AG04450 (cell line): ENCODE data around the gene SNX1. TPM values are rescaled to one million over a fixed set of nuclear protein-coding genes. Genes with fewer than 3 reads are reported as not detected.
"Not testable (repeated sequence)": the region's sequence is repeated elsewhere in the genome, so short reads cannot be mapped to it uniquely, and the experiment has no call there.

ENCODE experiments used
- CTCF ChIA-PET: fragments of 300-600, 350-600 bp; formaldehyde crosslinking; extraction: SDS; loops from one replicate; lab custom pipeline; 2022; ENCODE audit warnings: antibody characterized with exemption, inconsistent platforms; lab: Charles Lee
- POLR2A ChIA-PET: fragments of 350-600 bp; formaldehyde crosslinking; extraction: SDS; loops from one replicate; lab custom pipeline; 2021; ENCODE audit warnings: antibody characterized with exemption, inconsistent platforms; lab: Yijun Ruan, JAX
- DNase-seq: peaks from one replicate; pipeline ENCODE4 v3.0.0-alpha.2; 2011; ENCODE audit warnings: low read depth, low spot score
- H3K27ac ChIP-seq: one replicate; pipeline ENCODE4 v1.5.1; 2012; ENCODE audit warnings: low read depth, low read length, control low read depth
- H3K27me3 ChIP-seq: one replicate; pipeline ENCODE4 v1.6.0; 2012; ENCODE audit warnings: low read length; ENCODE audit not compliant: control insufficient read depth, insufficient read depth
- H3K4me3 ChIP-seq: 2 replicates; pipeline ENCODE4 v1.5.1; 2011; ENCODE audit warnings: mild to moderate bottlenecking, low read depth, low read length, control low read depth
- H3K9me3 ChIP-seq: 2 replicates; pipeline ENCODE4 v1.5.1; 2012; ENCODE audit warnings: low read length; ENCODE audit not compliant: control insufficient read depth, insufficient read depth
- polyA plus RNA-seq: library from polyadenylated mRNA; depleted of rRNA; stranded (reverse); fragments of >200 nt; gene quantifications from 2 replicates; pipeline ENCODE4 v1.2.3, GENCODE V29; 2011
- TF ChIP-seq, protein P1 (sequence below): IDR thresholded peaks from 2 replicates; pipeline ENCODE4 v1.5.1; 2011; ENCODE audit warnings: low read depth, low read length, control low read depth, inconsistent platforms

SNX1 gene
- polyA plus RNA-seq, 1 experiment: 77.6 TPM

DNA sequence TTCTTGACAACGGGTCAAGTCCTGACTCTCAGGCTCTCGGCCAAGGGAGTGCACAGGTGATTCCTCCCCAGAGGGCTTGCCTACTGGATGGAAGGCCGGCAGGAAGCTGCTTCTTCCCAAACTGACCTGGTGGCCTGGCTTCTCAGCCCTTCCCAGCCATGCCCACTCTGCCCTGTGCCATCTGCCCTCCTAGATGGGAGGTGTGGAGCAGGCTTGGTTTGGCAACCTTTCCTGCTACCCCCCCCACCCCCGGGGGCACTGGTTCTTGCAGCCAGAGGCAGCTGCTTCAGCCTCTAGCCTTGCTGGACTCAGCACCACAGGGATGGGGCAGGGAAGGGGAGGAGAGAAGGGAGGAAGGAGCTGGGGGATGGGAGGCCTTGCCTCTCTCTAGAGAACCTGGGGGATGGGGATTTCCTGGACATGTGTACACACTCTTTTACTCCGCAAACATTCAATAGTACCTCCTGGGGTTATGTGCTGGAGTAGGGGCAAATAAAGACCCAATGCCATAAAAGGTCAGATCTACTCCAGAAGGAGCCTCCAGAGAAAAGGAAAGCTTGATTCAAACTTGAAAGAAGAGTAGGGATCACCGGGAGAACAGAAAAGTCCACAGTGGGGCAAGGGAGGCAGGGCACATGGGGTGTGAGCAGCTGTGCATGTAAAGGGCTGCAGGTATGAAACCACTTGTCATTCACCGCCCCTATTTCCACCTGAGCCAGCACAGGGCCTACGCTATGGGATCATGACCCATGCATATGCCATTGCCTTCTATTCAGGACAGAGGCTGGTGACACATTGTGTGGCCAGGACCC lies 45.3 kb upstream of the SNX1 start:
- H3K9me3 ChIP-seq: no peaks in the 10 kb centered on the region
- H3K27me3 ChIP-seq: peaks cover 34% of the 10 kb centered on the region
- CTCF ChIA-PET: interaction anchor here (0.9 kb wide), 1 partner anchor 17 kb away, joined by 5 read pairs; no protein-coding TSS in a partner anchor
- TF ChIP-seq, protein P1, sequence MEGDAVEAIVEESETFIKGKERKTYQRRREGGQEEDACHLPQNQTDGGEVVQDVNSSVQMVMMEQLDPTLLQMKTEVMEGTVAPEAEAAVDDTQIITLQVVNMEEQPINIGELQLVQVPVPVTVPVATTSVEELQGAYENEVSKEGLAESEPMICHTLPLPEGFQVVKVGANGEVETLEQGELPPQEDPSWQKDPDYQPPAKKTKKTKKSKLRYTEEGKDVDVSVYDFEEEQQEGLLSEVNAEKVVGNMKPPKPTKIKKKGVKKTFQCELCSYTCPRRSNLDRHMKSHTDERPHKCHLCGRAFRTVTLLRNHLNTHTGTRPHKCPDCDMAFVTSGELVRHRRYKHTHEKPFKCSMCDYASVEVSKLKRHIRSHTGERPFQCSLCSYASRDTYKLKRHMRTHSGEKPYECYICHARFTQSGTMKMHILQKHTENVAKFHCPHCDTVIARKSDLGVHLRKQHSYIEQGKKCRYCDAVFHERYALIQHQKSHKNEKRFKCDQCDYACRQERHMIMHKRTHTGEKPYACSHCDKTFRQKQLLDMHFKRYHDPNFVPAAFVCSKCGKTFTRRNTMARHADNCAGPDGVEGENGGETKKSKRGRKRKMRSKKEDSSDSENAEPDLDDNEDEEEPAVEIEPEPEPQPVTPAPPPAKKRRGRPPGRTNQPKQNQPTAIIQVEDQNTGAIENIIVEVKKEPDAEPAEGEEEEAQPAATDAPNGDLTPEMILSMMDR: no peak
- POLR2A ChIA-PET: no interaction called here
- H3K27ac ChIP-seq: no peak overlapping the region
- no peak overlapping the region for H3K4me3 ChIP-seq
- no peak for DNase-seq

DNA sequence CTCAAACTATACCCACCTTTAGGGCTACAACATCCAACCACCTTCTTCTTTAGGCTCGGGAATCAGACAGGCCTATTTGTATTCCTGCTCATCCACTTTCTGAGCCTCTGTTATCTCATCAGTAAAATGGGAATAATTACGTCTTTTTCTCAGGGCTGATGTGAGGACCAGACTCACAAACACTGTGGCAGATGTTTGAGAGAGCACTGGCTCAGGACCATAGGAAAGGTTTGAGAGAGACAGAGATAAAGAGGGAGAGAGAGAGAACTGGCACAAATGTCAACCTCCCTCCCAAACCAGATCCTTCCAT lies 44.7 kb upstream of the SNX1 start:
- DNase-seq: no peak
- ChIA-PET CTCF (no interaction called here), POLR2A (no interaction called here)
- H3K27me3 ChIP-seq: peaks cover 30% of the 10 kb centered on the region
- TF ChIP-seq, protein P1: no peak
- H3K27ac ChIP-seq: no peak overlapping the region
- H3K9me3 ChIP-seq: no peaks in the 10 kb centered on the region
- no peak overlapping the region for H3K4me3 ChIP-seq

DNA sequence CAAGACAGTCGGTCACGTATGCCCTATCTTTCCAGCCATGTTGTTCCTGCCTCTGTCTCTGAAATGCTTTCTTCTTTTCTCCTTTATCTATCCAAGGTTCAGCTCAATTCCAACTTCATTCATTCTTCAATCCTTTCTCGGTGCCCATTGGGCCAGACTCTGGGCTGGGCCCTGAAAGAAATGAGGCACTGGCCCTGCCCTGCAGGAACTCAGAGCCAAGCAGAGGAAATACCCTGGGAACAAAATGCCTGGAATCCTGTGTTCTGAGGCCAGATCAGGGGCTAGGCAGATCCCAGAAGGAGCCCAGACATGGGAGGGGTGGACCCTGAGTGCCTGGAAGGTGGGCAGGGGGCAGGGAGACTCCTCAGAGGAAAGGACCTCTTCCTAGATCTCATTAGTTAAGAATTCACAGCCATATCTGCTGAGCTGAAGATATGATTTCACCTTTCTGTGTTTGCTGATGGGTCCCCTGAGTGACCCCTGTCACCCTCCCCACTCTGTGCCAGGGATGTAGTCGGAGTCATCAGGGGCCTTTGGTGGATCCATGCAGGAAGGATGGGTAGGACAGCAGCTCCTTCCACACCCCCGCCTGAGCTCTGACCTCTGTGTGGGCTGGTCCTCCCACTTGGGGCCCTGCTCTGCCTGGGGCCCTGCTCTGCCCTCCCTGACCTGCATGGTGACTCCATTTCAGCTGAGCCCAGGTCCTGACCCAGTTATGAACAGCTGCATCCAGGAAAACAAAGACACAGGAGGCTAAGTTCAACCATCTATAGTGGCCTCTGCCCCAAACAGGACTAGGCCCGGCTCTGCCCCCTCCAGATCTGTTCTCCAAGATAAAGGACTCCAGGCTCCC lies 44.1 kb upstream of the SNX1 start:
- Histone ChIP-seq H3K4me3 (no peak overlapping the region), H3K27me3 (peaks cover 30% of the 10 kb centered on the region), H3K9me3 (no peaks in the 10 kb centered on the region), H3K27ac (no peak overlapping the region)
- CTCF ChIA-PET: no interaction called here
- DNase-seq: no peak
- TF ChIP-seq, protein P1: no peak
- POLR2A ChIA-PET: no interaction called here

DNA sequence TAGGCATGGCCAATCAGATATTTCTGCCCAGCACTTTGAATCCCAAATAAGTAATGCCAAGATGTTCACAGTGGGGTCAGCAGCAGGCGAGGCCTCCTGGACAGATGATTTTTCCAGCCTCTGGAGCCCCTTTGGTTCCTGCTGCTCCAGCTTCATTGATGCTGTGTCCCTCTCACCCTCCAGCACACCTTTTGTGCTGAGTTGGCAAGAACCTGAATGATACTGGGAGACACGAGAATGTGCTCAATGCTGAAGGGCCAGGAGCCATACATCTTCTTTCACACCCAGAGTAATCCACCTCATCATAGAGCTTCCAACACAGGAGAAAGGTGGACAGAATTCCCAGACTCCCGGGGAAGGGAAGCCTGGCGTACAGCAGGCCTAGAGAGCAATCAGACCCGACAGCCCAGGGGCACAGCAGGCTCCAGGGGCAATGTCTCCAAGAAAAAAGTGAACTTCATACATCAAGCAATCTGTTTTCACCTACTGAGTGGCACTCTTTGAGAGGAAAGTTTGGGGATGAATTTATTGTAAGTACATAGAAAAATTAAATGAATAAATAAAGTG lies 42.8 kb upstream of the SNX1 start:
- Histone ChIP-seq H3K4me3 (no peak overlapping the region), H3K9me3 (no peaks in the 10 kb centered on the region), H3K27me3 (peaks cover 18% of the 10 kb centered on the region), H3K27ac (no peak overlapping the region)
- TF ChIP-seq, protein P1: no peak
- DNase-seq: no peak
- ChIA-PET CTCF (no interaction called here), POLR2A (no interaction called here)

DNA sequence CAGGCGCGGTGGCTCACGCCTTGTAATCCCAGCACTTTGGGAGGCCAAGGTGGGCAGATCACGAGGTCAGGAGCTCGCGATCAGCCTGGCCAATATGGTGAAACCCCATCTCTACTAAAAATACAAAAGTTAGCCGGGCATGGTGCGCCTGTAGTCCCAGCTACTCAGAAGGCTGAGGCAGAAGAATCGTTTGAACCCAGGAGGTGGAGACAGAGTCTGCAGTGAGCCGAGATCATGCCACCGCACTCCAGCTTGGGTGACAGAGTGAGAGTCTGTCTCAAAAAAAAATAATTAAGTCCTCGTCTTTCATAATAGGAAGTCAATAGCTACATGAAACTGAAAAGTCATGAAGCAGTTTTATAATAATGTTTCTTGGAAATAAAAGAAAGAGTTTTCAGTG lies 42.1 kb upstream of the SNX1 start:
- POLR2A ChIA-PET, DNase-seq, H3K4me3 ChIP-seq, H3K9me3 ChIP-seq, H3K27ac ChIP-seq: not testable (repeated sequence)
- peaks cover 13% of the 10 kb centered on the region for H3K27me3 ChIP-seq
- CTCF ChIA-PET: interaction anchor here (2.5 kb wide), 1 partner anchor 7 kb away, joined by 13 read pairs; the partner anchor contains the start of gene DAPK2
